Spleen (tissue), 11 donors: Measurements from ENCODE around the gene ADRA1B. TPM values are rescaled to one million over a fixed set of nuclear protein-coding genes. Genes with fewer than 3 reads are reported as not detected.

Experiments
- DNase-seq: peaks from one replicate; pipeline ENCODE4 v3.0.0-alpha.2; 2020
- H3K27ac ChIP-seq, 8 donors: fragments of 200-600 bp; sonication (generic) in 7 of 8; 1 replicate in 4 of 8; 2 replicates in 4 of 8; pipeline versions ENCODE4 v1.5.0 to v1.8.0; 2016 to 2021; ENCODE audit warnings: inconsistent platforms in 4 of 8, mild to moderate bottlenecking in 4 of 8, moderate library complexity in 1 of 8
- H3K27me3 ChIP-seq, 7 donors: fragments of 200-600 bp; sonication (generic) in 6 of 7; replicated peaks in 1 of 7; 1 replicate in 4 of 7; 2 replicates in 3 of 7; pipeline versions ENCODE4 v1.5.0 to v1.8.0; 2016 to 2021; ENCODE audit warnings: inconsistent platforms in 3 of 7, mild to moderate bottlenecking in 1 of 7
- H3K36me3 ChIP-seq, 6 donors: fragments of 200-600 bp; sonication (generic) in 5 of 6; 1 replicate in 4 of 6; 2 replicates in 2 of 6; pipeline versions ENCODE4 v1.5.0 to v1.8.0; 2016 to 2021; ENCODE audit warnings: inconsistent platforms in 2 of 6
- H3K4me1 ChIP-seq, 6 donors: fragments of 200-600 bp; sonication (generic) in 5 of 6; 1 replicate in 3 of 6; 2 replicates in 3 of 6; pipeline versions ENCODE4 v1.5.0 to v1.8.0; 2016 to 2021; ENCODE audit warnings: inconsistent platforms in 3 of 6
- H3K4me3 ChIP-seq, 8 donors: fragments of 200-600 bp; sonication (generic) in 7 of 8; 1 replicate in 4 of 8; 2 replicates in 4 of 8; pipeline versions ENCODE4 v1.5.0 to v1.8.0; 2016 to 2021; ENCODE audit warnings: inconsistent platforms in 4 of 8, mild to moderate bottlenecking in 4 of 8, moderate library complexity in 2 of 8
- H3K9me3 ChIP-seq, 8 donors: fragments of 200-600 bp; sonication (generic) in 7 of 8; 1 replicate in 4 of 8; 2 replicates in 4 of 8; pipeline versions ENCODE4 v1.5.0 to v1.8.0; 2016 to 2021; ENCODE audit warnings: inconsistent platforms in 4 of 8
- POLR2A ChIP-seq, 3 donors: fragments of 450-650 bp; IDR thresholded peaks; one replicate each; pipeline ENCODE4 v1.5.1; 2017; ENCODE audit warnings: antibody characterized with exemption in 3 of 3, mild to moderate bottlenecking in 1 of 3
- POLR2AphosphoS5 ChIP-seq, 3 donors: sonication (generic); formaldehyde crosslinking; IDR thresholded peaks; one replicate each; pipeline ENCODE4 v1.5.1; 2017; ENCODE audit warnings: antibody characterized with exemption in 3 of 3
- WGBS, 5 donors: extraction: QIAGEN DNeasy Blood & Tissue Kit in 3 of 5; methylation state at CpG; one replicate each; pipeline versions ENCODE4 v1.1.5 to v1.1.7; 2013 to 2018; 5-methylcytosine and 5-hydroxymethylcytosine counted together
- intact Hi-C: fragments of 100-400 bp; cut with DNase I; formaldehyde crosslinking; loops from one replicate; pipeline ENCODE4 v1.15.0; 2023; ENCODE audit warnings: low total_unique reads
- polyA plus RNA-seq, 3 donors: library from polyadenylated mRNA; stranded (reverse); fragments of 200-250 nt; gene quantifications; one replicate each; pipeline ENCODE4 v1.2.1, GENCODE V29; 2013
- total RNA-seq, 7 donors: library from RNA; depleted of rRNA in 3 of 7; stranded (reverse); fragments of >200 nt in 3 of 7; fragmentation: NEBNext Ultra II Directional in 4 of 7; extraction: Animal tissue kit (Norgen Biotek cat#: 25700) in 4 of 7; gene quantifications; one replicate each; pipeline versions ENCODE4 v1.1.0 to v1.2.1, GENCODE V29; 2016 to 2021
- TF ChIP-seq, protein P1 (sequence below), 11 experiments: fragments of 200-600 bp in 7 of 11; fragments of 450-650 bp in 4 of 11; sonication (generic) in 4 of 11; IDR thresholded peaks in 8 of 11; conservative IDR thresholded peaks in 3 of 11; 1 replicate in 7 of 11; 2 replicates in 4 of 11; pipeline versions ENCODE4 v1.4.0 to v1.8.0; 2016 to 2021; ENCODE audit warnings: antibody characterized with exemption in 11 of 11, inconsistent platforms in 4 of 11, mild to moderate bottlenecking in 1 of 11
- donor health status: healthy with polysubstance abuse.
- donor health status: DM: no; HTN: no; CAD: no; lungs with moderate emphysema.
- donor health status: DM: no; HTN: no; CAD: no.
- donor health status: Bipolar disorder and iron deficiency.
- donor health status: healthy.
- donor health status: DM: no; HTN: no; CAD: no.
- donor health status: DM: yes; HTN: yes; CAD: no.

ADRA1B gene
- total and polyA plus RNA-seq, 10 donors = 0.65 to 39.6 (median 11.7) TPM

DNA sequence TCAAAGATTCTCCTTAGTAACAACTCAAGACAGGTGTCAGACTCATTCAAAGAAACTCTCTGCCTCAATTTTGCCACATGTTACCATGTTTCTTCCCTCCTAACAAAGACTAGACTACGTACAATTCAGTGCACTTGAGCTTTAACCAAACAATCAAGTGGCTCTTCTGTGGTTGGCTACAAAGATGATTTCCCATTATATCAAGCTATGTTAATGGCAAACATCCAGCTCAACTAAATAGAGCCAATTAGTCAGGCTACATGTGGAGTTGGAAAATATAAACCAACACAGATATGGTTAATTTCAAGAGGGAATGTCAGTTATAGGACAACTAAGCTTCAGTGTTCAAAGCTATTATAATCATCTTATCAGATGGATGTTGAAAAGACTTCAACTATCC lies 29.2 kb upstream of the ADRA1B start:
- intact Hi-C loops = no loop called here

DNA sequence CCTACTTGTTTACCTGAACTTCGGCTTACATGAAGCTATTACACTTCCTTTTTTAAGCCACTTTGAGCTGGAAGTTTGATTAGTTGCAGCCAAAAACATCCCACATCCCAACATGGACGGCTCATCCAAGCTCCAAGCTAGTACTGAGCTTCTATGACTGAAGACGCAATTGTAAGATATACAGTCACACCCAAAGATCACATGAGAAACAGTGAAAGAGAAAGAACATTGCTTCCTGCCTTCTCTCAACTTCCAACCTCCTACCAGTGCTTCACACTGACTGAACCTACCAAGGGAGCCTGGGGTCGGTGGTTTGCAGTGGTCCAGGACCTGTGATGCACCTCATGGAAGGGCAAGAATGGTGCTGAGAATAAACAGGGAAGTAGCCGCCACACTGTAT lies 27.4 kb upstream of the ADRA1B start:
- intact Hi-C loops = no loop called here
- WGBS, 5 donors = 79 to 91% (median 86%) methylated on average over 5 of the region's 5 CpGs
- TF ChIP-seq POLR2A (IDR thresholded peaks at IDR 0.05) (no peak), POLR2AphosphoS5 (IDR thresholded peaks at IDR 0.05) (no peak)
- TF ChIP-seq, protein P1, sequence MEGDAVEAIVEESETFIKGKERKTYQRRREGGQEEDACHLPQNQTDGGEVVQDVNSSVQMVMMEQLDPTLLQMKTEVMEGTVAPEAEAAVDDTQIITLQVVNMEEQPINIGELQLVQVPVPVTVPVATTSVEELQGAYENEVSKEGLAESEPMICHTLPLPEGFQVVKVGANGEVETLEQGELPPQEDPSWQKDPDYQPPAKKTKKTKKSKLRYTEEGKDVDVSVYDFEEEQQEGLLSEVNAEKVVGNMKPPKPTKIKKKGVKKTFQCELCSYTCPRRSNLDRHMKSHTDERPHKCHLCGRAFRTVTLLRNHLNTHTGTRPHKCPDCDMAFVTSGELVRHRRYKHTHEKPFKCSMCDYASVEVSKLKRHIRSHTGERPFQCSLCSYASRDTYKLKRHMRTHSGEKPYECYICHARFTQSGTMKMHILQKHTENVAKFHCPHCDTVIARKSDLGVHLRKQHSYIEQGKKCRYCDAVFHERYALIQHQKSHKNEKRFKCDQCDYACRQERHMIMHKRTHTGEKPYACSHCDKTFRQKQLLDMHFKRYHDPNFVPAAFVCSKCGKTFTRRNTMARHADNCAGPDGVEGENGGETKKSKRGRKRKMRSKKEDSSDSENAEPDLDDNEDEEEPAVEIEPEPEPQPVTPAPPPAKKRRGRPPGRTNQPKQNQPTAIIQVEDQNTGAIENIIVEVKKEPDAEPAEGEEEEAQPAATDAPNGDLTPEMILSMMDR (IDR thresholded peaks at IDR 0.05 in 8 of 11, conservative IDR thresholded peaks at IDR 0.05 in 3 of 11) = no peak
- no peaks in the 10 kb centered on the region for H3K36me3 ChIP-seq
- H3K4me1 ChIP-seq = no peaks in the 10 kb centered on the region
- DNase-seq = no peak
- H3K27me3 ChIP-seq = peaks cover 0 to 9% (median 0%) of the 10 kb centered on the region in 7 donors
- no peaks in the 10 kb centered on the region for H3K9me3 ChIP-seq
- H3K4me3 ChIP-seq = no peak overlapping the region
- no peak overlapping the region for H3K27ac ChIP-seq

More for the DNA sequence above, 29.2 kb upstream of the ADRA1B start:
- Histone ChIP-seq H3K27ac (no peak overlapping the region), H3K27me3 (peaks cover 0 to 9% (median 0%) of the 10 kb centered on the region in 7 donors), H3K36me3 (no peaks in the 10 kb centered on the region), H3K4me1 (no peaks in the 10 kb centered on the region), H3K4me3 (no peak overlapping the region), H3K9me3 (no peaks in the 10 kb centered on the region)
- no peak for DNase-seq
- 50 to 82% (median 78%) methylated on average over 1 of the region's 1 CpG for WGBS, 5 donors
- TF ChIP-seq POLR2AphosphoS5 (IDR thresholded peaks at IDR 0.05) (no peak), POLR2A (IDR thresholded peaks at IDR 0.05) (no peak)
- TF ChIP-seq, protein P1 (IDR thresholded peaks at IDR 0.05 in 8 of 11, conservative IDR thresholded peaks at IDR 0.05 in 3 of 11) = no peak

DNA sequence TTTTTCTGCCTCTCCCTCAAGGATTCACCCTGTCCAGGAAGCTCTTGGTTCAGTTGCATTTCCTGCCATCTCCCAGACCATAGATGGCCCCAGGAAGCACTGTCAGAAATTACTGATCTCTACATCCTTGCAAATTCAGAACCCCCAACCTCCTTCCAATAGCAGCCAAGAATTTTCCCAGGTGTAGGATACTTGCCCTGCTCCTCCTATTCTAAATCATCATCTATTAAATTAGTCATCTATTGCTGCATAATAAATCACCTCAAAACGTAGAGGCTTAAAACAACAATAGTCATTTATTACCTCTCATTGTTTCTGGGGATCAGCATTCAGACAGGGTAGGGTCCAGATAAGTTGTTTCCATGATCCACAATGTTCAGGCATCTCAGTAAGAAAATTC lies 26.1 kb upstream of the ADRA1B start:
- TF ChIP-seq POLR2A (IDR thresholded peaks at IDR 0.05) (no peak), POLR2AphosphoS5 (IDR thresholded peaks at IDR 0.05) (no peak)
- TF ChIP-seq, protein P1 (IDR thresholded peaks at IDR 0.05 in 8 of 11, conservative IDR thresholded peaks at IDR 0.05 in 3 of 11) = no peak
- no peaks in the 10 kb centered on the region for H3K9me3 ChIP-seq
- no peak overlapping the region for H3K4me3 ChIP-seq
- no peaks in the 10 kb centered on the region for H3K4me1 ChIP-seq
- intact Hi-C loops = no loop called here
- WGBS, 5 donors = 19 to 62% (median 43%) methylated on average over 1 of the region's 1 CpG
- H3K27me3 ChIP-seq = peaks cover 0 to 9% (median 0%) of the 10 kb centered on the region in 7 donors
- H3K36me3 ChIP-seq = no peaks in the 10 kb centered on the region
- no peak for DNase-seq
- H3K27ac ChIP-seq = no peak overlapping the region

DNA sequence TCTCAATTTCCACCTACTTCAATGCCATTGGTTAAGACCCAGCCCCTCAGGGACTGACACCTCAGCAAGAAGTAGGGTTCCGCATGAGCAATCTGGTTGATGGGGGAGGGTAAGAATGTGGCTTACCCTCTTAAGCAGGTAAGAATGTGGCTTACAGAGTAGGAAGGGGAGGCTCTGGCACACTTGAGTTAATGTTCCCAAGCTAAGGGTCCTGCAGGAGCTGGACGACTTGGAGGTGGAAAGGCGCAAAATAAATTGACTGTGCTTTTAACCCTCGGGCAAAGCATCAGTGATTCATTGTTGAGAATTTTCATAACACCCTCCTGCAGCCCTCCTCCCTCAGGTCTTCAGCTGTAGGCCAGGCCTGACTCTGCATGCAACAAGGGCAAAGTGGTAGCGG lies 24.9 kb upstream of the ADRA1B start:
- Histone ChIP-seq H3K27me3 (peaks cover 0 to 9% (median 0%) of the 10 kb centered on the region in 7 donors), H3K9me3 (no peaks in the 10 kb centered on the region), H3K4me3 (no peak overlapping the region), H3K27ac (no peak overlapping the region), H3K4me1 (no peaks in the 10 kb centered on the region), H3K36me3 (no peaks in the 10 kb centered on the region)
- 82 to 93% (median 87%) methylated on average over 5 of the region's 5 CpGs for WGBS, 5 donors
- no peak for TF ChIP-seq POLR2A (IDR thresholded peaks at IDR 0.05)
- TF ChIP-seq, protein P1 (IDR thresholded peaks at IDR 0.05 in 8 of 11, conservative IDR thresholded peaks at IDR 0.05 in 3 of 11) = no peak
- no peak for TF ChIP-seq POLR2AphosphoS5 (IDR thresholded peaks at IDR 0.05)
- DNase-seq = no peak
- intact Hi-C loops = no loop called here
